Prostate gland (tissue), 2 donors: ENCODE data around the gene DLG2. TPM values are rescaled to one million over a fixed set of nuclear protein-coding genes. Genes with fewer than 3 reads are reported as not detected.

Source experiments
- DNase-seq: peaks from one replicate; pipeline ENCODE4 v3.0.0-alpha.2; 2019; ENCODE audit warnings: low spot score
- H3K27ac ChIP-seq, 2 donors: fragments of 200-600 bp; sonication (generic); 2 replicates each; pipeline ENCODE4 v1.5.1; 2017 to 2019
- H3K27me3 ChIP-seq: fragments of 200-600 bp; sonication (generic); replicated peaks from 2 replicates; pipeline ENCODE4 v1.5.1; 2019; ENCODE audit not compliant: insufficient read depth
- H3K36me3 ChIP-seq, 2 donors: fragments of 200-600 bp; sonication (generic); 1 replicate in 1 of 2; 2 replicates in 1 of 2; pipeline versions ENCODE4 v1.5.1 to v1.8.1; 2017 to 2019
- H3K4me1 ChIP-seq: fragments of 200-600 bp; sonication (generic); replicated peaks from 2 replicates; pipeline ENCODE4 v1.5.1; 2019
- H3K4me3 ChIP-seq, 2 donors: fragments of 200-600 bp; sonication (generic); 2 replicates each; pipeline ENCODE4 v1.5.1; 2017 to 2019
- H3K9me3 ChIP-seq: fragments of 200-600 bp; sonication (generic); 2 replicates; pipeline ENCODE4 v1.5.1; 2017
- POLR2A ChIP-seq: fragments of 450-650 bp; IDR thresholded peaks from one replicate; pipeline ENCODE4 v1.6.1; 2016; ENCODE audit warnings: antibody characterized with exemption, mild to moderate bottlenecking
- POLR2AphosphoS5 ChIP-seq: sonication (generic); formaldehyde crosslinking; IDR thresholded peaks from one replicate; pipeline ENCODE4 v1.6.1; 2017; ENCODE audit warnings: antibody characterized with exemption
- WGBS: methylation state at CpG from one replicate; pipeline ENCODE4 v1.1.5; 2018; 5-methylcytosine and 5-hydroxymethylcytosine counted together
- intact Hi-C: fragments of 100-400 bp; cut with DNase I; formaldehyde crosslinking; loops from one replicate; pipeline ENCODE4 v1.14.2; 2022
- total RNA-seq, 2 donors: library from RNA; depleted of rRNA; stranded (reverse); fragments of >200 nt; gene quantifications; one replicate each; pipeline ENCODE4 v1.1.0, GENCODE V29; 2016
- TF ChIP-seq, protein P1 (sequence below), 4 experiments: fragments of 200-600 bp in 2 of 4; fragments of 450-650 bp in 2 of 4; sonication (generic) in 2 of 4; IDR thresholded peaks; 1 replicate in 3 of 4; 2 replicates in 1 of 4; pipeline ENCODE4 v1.5.1; 2016 to 2019; ENCODE audit warnings: antibody characterized with exemption in 4 of 4, mild to moderate bottlenecking in 2 of 4, moderate library complexity in 2 of 4

Gene DLG2
- total RNA-seq, 2 donors from 2014 or later = 9.8 to 16.2 TPM

GRCh38 chr11:84292955-84293354 is 1334.2 kb downstream of the DLG2 start:
- TF ChIP-seq POLR2A = no peak
- TF ChIP-seq, protein P1, sequence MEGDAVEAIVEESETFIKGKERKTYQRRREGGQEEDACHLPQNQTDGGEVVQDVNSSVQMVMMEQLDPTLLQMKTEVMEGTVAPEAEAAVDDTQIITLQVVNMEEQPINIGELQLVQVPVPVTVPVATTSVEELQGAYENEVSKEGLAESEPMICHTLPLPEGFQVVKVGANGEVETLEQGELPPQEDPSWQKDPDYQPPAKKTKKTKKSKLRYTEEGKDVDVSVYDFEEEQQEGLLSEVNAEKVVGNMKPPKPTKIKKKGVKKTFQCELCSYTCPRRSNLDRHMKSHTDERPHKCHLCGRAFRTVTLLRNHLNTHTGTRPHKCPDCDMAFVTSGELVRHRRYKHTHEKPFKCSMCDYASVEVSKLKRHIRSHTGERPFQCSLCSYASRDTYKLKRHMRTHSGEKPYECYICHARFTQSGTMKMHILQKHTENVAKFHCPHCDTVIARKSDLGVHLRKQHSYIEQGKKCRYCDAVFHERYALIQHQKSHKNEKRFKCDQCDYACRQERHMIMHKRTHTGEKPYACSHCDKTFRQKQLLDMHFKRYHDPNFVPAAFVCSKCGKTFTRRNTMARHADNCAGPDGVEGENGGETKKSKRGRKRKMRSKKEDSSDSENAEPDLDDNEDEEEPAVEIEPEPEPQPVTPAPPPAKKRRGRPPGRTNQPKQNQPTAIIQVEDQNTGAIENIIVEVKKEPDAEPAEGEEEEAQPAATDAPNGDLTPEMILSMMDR (IDR thresholded peaks at IDR 0.05) = no peak
- TF ChIP-seq POLR2AphosphoS5 = no peak
- Histone ChIP-seq H3K27ac (no peak overlapping the region), H3K9me3 (no peaks in the 10 kb centered on the region), H3K36me3 (no peaks in the 10 kb centered on the region), H3K4me1 (no peaks in the 10 kb centered on the region), H3K4me3 (no peak overlapping the region), H3K27me3 (no peaks in the 10 kb centered on the region)
- intact Hi-C loops = no loop called here
- no peak for DNase-seq
- 81% methylated on average over 2 of the region's 2 CpGs for WGBS

DNA sequence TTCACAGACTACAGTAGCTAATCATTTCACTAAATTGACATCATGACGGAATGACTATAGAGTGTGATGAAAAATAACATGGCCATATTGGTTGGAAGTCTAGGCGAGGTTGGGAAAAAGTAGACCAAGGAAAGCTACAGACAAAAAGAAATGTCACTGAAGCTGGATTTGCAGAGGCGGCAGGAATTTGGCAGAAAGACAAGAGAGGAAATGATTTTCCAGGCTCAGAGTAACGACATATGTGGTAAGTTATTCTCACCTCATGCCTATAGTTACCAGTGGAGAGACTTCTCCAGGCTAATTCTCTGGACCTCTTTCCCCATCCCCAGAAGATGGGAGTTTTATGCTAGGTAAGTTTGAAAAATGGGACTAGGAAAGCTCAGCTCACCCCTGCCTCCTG is 1335.1 kb downstream of the DLG2 start:
- TF ChIP-seq, protein P1 (IDR thresholded peaks at IDR 0.05) = no peak
- TF ChIP-seq POLR2AphosphoS5 = no peak
- no peak for TF ChIP-seq POLR2A
- WGBS = 65% methylated on average over 4 of the region's 4 CpGs
- no peak for DNase-seq
- H3K9me3 ChIP-seq = no peaks in the 10 kb centered on the region
- no peaks in the 10 kb centered on the region for H3K27me3 ChIP-seq
- intact Hi-C loops = no loop called here
- no peaks in the 10 kb centered on the region for H3K36me3 ChIP-seq
- no peak overlapping the region for H3K27ac ChIP-seq
- no peaks in the 10 kb centered on the region for H3K4me1 ChIP-seq
- no peak overlapping the region for H3K4me3 ChIP-seq

GRCh38 chr11:84290647-84291046 is 1336.5 kb downstream of the DLG2 start:
- no peak for DNase-seq
- TF ChIP-seq POLR2AphosphoS5 (no peak), POLR2A (no peak)
- TF ChIP-seq, protein P1 (IDR thresholded peaks at IDR 0.05) = no peak
- no peak overlapping the region for H3K27ac ChIP-seq
- H3K9me3 ChIP-seq = no peaks in the 10 kb centered on the region
- no peak overlapping the region for H3K4me3 ChIP-seq
- no peaks in the 10 kb centered on the region for H3K36me3 ChIP-seq
- H3K4me1 ChIP-seq = no peaks in the 10 kb centered on the region
- H3K27me3 ChIP-seq = no peaks in the 10 kb centered on the region
- intact Hi-C loops = no loop called here

DNA sequence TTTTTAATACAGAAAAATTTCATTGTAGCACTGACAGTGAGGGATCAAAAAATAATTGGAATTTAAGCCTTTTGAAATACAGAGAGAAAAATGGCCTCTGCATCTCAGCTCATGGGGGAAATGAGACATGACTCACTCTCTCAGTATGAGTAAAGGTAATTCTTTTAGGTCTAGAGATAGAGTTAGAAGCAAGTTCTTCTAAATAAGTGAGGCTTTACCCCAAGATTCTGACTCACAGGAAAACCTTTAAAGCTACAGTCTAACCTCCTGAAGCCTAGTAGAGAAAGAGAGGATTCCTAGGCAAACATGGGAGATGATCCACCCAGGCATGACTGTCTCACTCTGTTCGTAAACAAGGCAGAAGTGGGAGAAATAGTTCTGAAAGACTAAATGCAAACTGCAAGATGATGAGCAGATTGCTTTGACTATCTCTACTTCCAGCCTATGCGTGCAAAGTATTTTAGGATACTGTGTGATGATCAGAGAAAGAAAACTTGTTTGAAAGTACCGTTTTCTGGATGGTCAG is 1337.7 kb downstream of the DLG2 start:
- 88% methylated on average over 3 of the region's 3 CpGs for WGBS

GRCh38 chr11:84273541-84273940 is 1353.6 kb downstream of the DLG2 start:
- Histone ChIP-seq H3K4me3 (no peak overlapping the region), H3K9me3 (no peaks in the 10 kb centered on the region), H3K36me3 (no peaks in the 10 kb centered on the region), H3K4me1 (no peaks in the 10 kb centered on the region), H3K27me3 (no peaks in the 10 kb centered on the region), H3K27ac (no peak overlapping the region)
- WGBS = 82% methylated on average over 2 of the region's 2 CpGs
- intact Hi-C loops = no loop called here
- DNase-seq = no peak
- TF ChIP-seq POLR2AphosphoS5 (no peak), POLR2A (no peak)
- TF ChIP-seq, protein P1 (IDR thresholded peaks at IDR 0.05) = no peak

More for the DNA sequence above, 1337.7 kb downstream of the DLG2 start:
- H3K27me3 ChIP-seq = no peaks in the 10 kb centered on the region
- intact Hi-C loops = no loop called here
- no peaks in the 10 kb centered on the region for H3K36me3 ChIP-seq
- no peaks in the 10 kb centered on the region for H3K9me3 ChIP-seq
- H3K27ac ChIP-seq = no peak overlapping the region
- no peaks in the 10 kb centered on the region for H3K4me1 ChIP-seq
- TF ChIP-seq, protein P1 (IDR thresholded peaks at IDR 0.05) = no peak
- H3K4me3 ChIP-seq = no peak overlapping the region
- DNase-seq = no peak
